Lower leg skin (tissue), 4 donors: ENCODE results near the gene CDK12. TPM values are rescaled to one million over a fixed set of nuclear protein-coding genes. Genes with fewer than 3 reads are reported as not detected.
"Not testable (repeated sequence)": the region's sequence is repeated elsewhere in the genome, so short reads cannot be mapped to it uniquely, and the experiment has no call there.

Source experiments
- DNase-seq, 2 donors: peaks; one replicate each; pipeline ENCODE4 v3.0.0-alpha.2; 2019; ENCODE audit warnings: low spot score in 2 of 2
- H3K4me3 ChIP-seq: fragments of 200-600 bp; sonication (generic); 2 replicates; pipeline ENCODE4 v1.5.1; 2017; ENCODE audit warnings: mild to moderate bottlenecking, low read depth; ENCODE audit not compliant: poor library complexity, severe bottlenecking
- CTCF ChIP-seq, 3 donors: fragments of 450-650 bp; IDR thresholded peaks; one replicate each; pipeline ENCODE4 v1.5.1; 2016; ENCODE audit warnings: antibody characterized with exemption in 3 of 3, mild to moderate bottlenecking in 3 of 3, moderate library complexity in 2 of 3
- POLR2A ChIP-seq, 2 donors: fragments of 450-650 bp; IDR thresholded peaks; one replicate each; pipeline ENCODE4 v1.6.1; 2016 to 2017; ENCODE audit warnings: antibody characterized with exemption in 2 of 2, mild to moderate bottlenecking in 1 of 2, moderate library complexity in 1 of 2
- WGBS, 2 donors: methylation state at CpG; one replicate each; pipeline ENCODE4 v1.1.5; 2018; 5-methylcytosine and 5-hydroxymethylcytosine counted together
- intact Hi-C: fragments of 100-400 bp; cut with DNase I; formaldehyde crosslinking; loops from one replicate; pipeline ENCODE4 v1.15.0; 2023; ENCODE audit warnings: low total_unique reads
- total RNA-seq, 4 donors: library from RNA; depleted of rRNA; stranded (reverse); fragments of >200 nt; gene quantifications; one replicate each; pipeline ENCODE4 v1.1.0, GENCODE V29; 2016

The CDK12 gene
- total RNA-seq, 4 donors from 2014 or later = 33.9 to 56.8 (median 46.5) TPM

- H3K4me3 ChIP-seq = no peak overlapping the region
- 69 to 78% methylated on average over 9 of the region's 9 CpGs for WGBS, 2 donors
- intact Hi-C loops = no loop called here
- no peak for TF ChIP-seq POLR2A (IDR thresholded peaks at IDR 0.05)
- no peak for TF ChIP-seq CTCF (IDR thresholded peaks at IDR 0.05)
- no peak for DNase-seq
Measured at GRCh38 chr17:39540611-39541010, 79.3 kb downstream of the CDK12 start.

GRCh38 chr17:39541652-39542051 lies 80.4 kb downstream of the CDK12 start:
- no peak for TF ChIP-seq POLR2A (IDR thresholded peaks at IDR 0.05)
- TF ChIP-seq CTCF (IDR thresholded peaks at IDR 0.05) = no peak
- intact Hi-C loops = no loop called here

GRCh38 chr17:39543176-39543575 lies 81.9 kb downstream of the CDK12 start:
- H3K4me3 ChIP-seq = no peak overlapping the region
- TF ChIP-seq POLR2A (IDR thresholded peaks at IDR 0.05) = no peak
- TF ChIP-seq CTCF (IDR thresholded peaks at IDR 0.05) = no peak
- WGBS, 2 donors = 84 to 89% methylated on average over 1 of the region's 1 CpG
- intact Hi-C loops = no loop called here
- no peak for DNase-seq

More at GRCh38 chr17:39541652-39542051, 80.4 kb downstream of the CDK12 start:
- DNase-seq = no peak
- 74 to 79% methylated on average over 6 of the region's 6 CpGs for WGBS, 2 donors
- no peak overlapping the region for H3K4me3 ChIP-seq

GRCh38 chr17:39543664-39544063 lies 82.4 kb downstream of the CDK12 start:
- DNase-seq = no peak
- intact Hi-C loops = no loop called here

GRCh38 chr17:39544361-39544760 lies 83.1 kb downstream of the CDK12 start:
- WGBS, 2 donors = 95 to 96% methylated on average over 12 of the region's 12 CpGs
- DNase-seq = not testable (repeated sequence)

More at GRCh38 chr17:39543664-39544063, 82.4 kb downstream of the CDK12 start:
- TF ChIP-seq CTCF (IDR thresholded peaks at IDR 0.05) = no peak
- TF ChIP-seq POLR2A (IDR thresholded peaks at IDR 0.05) = no peak
- H3K4me3 ChIP-seq = no peak overlapping the region

GRCh38 chr17:39547713-39548478 lies 86.6 kb downstream of the CDK12 start:
- TF ChIP-seq POLR2A (IDR thresholded peaks at IDR 0.05) = no peak
- peak in 1 of 3 donors; percentile 52 for TF ChIP-seq CTCF (IDR thresholded peaks at IDR 0.05)
- 27 to 35% methylated on average over 5 of the region's 5 CpGs for WGBS, 2 donors
- DNase-seq = peak; percentile 67 to 95
- no peak overlapping the region for H3K4me3 ChIP-seq
- intact Hi-C loops = loop anchor here (5.0 kb wide), 1 partner anchor 64 kb away; no protein-coding TSS in a partner anchor

More at GRCh38 chr17:39544361-39544760, 83.1 kb downstream of the CDK12 start:
- intact Hi-C loops, H3K4me3 ChIP-seq: not testable (repeated sequence)
